Epithelial cell of proximal tubule (primary cell): ENCODE data around the gene SPDYE3. TPM values are rescaled to one million over a fixed set of nuclear protein-coding genes. Genes with fewer than 3 reads are reported as not detected.
"Not testable (repeated sequence)": the region's sequence is repeated elsewhere in the genome, so short reads cannot be mapped to it uniquely, and the experiment has no call there.

ENCODE experiments used
- DNase-seq: peaks from one replicate; pipeline ENCODE4 v3.0.0-alpha.2; 2011; ENCODE audit warnings: low read depth
- H3K4me3 ChIP-seq: 2 replicates; pipeline ENCODE4 v1.5.1; 2011; ENCODE audit warnings: low read depth, mild to moderate bottlenecking, low read length
- CTCF ChIP-seq: conservative IDR thresholded peaks from 2 replicates; pipeline ENCODE4 v1.5.1; 2012; ENCODE audit warnings: low read depth, mild to moderate bottlenecking, low read length
- total RNA-seq: library from RNA; depleted of rRNA; stranded (reverse); fragments of >200 nt; gene quantifications from 2 replicates; pipeline ENCODE4 v1.2.3, GENCODE V29; 2015

Gene SPDYE3
- total RNA-seq, 1 donor from 2014 or later = not detected

GRCh38 chr7:100348805-100349204 lies 41.3 kb downstream of the SPDYE3 start:
- H3K4me3 ChIP-seq = no peak overlapping the region
- TF ChIP-seq CTCF = no peak
- DNase-seq = no peak

GRCh38 chr7:100349757-100350156 lies 42.3 kb downstream of the SPDYE3 start:
- H3K4me3 ChIP-seq = no peak overlapping the region
- TF ChIP-seq CTCF = no peak
- DNase-seq = no peak

GRCh38 chr7:100351657-100352058 lies 44.2 kb downstream of the SPDYE3 start:
- H3K4me3 ChIP-seq = no peak overlapping the region
- no peak for TF ChIP-seq CTCF
- no peak for DNase-seq

- not testable (repeated sequence) for DNase-seq, H3K4me3 ChIP-seq
Observed at GRCh38 chr7:100352230-100352781, 44.8 kb downstream of the SPDYE3 start.

- no peak overlapping the region for H3K4me3 ChIP-seq
- no peak for DNase-seq
- no peak for TF ChIP-seq CTCF
Observed at GRCh38 chr7:100352984-100353684, 45.6 kb downstream of the SPDYE3 start.

- H3K4me3 ChIP-seq = no peak overlapping the region
- no peak for DNase-seq
- TF ChIP-seq CTCF = no peak
Observed at GRCh38 chr7:100353685-100354330, 46.3 kb downstream of the SPDYE3 start.

- H3K4me3 ChIP-seq = no peak overlapping the region
- DNase-seq = no peak
- TF ChIP-seq CTCF = no peak
Observed at GRCh38 chr7:100356416-100357068, 49.0 kb downstream of the SPDYE3 start.
